A375 (cell line): ENCODE results near the gene TUBGCP4. TPM values are rescaled to one million over a fixed set of nuclear protein-coding genes. Genes with fewer than 3 reads are reported as not detected.

Source experiments
- total RNA-seq: library from RNA; depleted of rRNA; stranded (reverse); fragments of >200 nt; shearing (Covaris generic); gene quantifications from 2 replicates; pipeline ENCODE4 v1.2.3, GENCODE V29; 2014; rRNA removed

The TUBGCP4 gene
- total RNA-seq: 12.4 and 12.6 TPM in 2 replicates

GRCh38 chr15:43370975-43371974, at the start of gene TUBGCP4, which contains the start of gene ZSCAN29:
TUBGCP4 (plus strand) TSS chr15:43371101; CDS start chr15:43371355, 254 bp downstream.
ZSCAN29 (minus strand) TSS chr15:43371043; CDS start chr15:43369913, 1,130 bp downstream.

GRCh38 chr15:43329960-43330779, 40.7 kb upstream of the TUBGCP4 start, which contains the start of gene LCMT2:
LCMT2 (minus strand) TSS chr15:43330573; CDS start chr15:43330489, 84 bp downstream.

Other genes starting within 250 kb of the TUBGCP4 start
- 21.7 and 25.8 TPM in 2 replicates for gene TMEM62, start 237.5 kb upstream of the TUBGCP4 start, total RNA-seq
- gene CCNDBP1, start 185.7 kb upstream of the TUBGCP4 start, total RNA-seq: 51.1 and 53.4 TPM in 2 replicates
- not detected in 2 replicates for gene EPB42, start 150.1 kb upstream of the TUBGCP4 start, total RNA-seq
- gene TGM5, start 104.2 kb upstream of the TUBGCP4 start, total RNA-seq: 0.66 TPM in 1 of 2 replicates, not detected in the other
- gene TGM7, start 68.8 kb upstream of the TUBGCP4 start, total RNA-seq: not detected in 2 replicates
- 16.9 and 19.5 TPM in 2 replicates for gene LCMT2, start 40.5 kb upstream of the TUBGCP4 start, total RNA-seq
- gene ZSCAN29, start 58 bp upstream of the TUBGCP4 start, total RNA-seq: 21.9 and 24.0 TPM in 2 replicates
- gene TP53BP1, start 122.1 kb downstream of the TUBGCP4 start, total RNA-seq: 37.9 and 43.2 TPM in 2 replicates
- 2.2 and 2.4 TPM in 2 replicates for gene MAP1A, start 146.5 kb downstream of the TUBGCP4 start, total RNA-seq
- gene PPIP5K1, start 219.1 kb downstream of the TUBGCP4 start, total RNA-seq: 7.5 and 26.7 TPM in 2 replicates
- gene CKMT1B, start 222.9 kb downstream of the TUBGCP4 start, total RNA-seq: 1.3 TPM in 1 of 2 replicates, not detected in the other
- 0.21 TPM in 1 of 2 replicates, not detected in the other for gene STRC, start 247.7 kb downstream of the TUBGCP4 start, total RNA-seq